T-cell (primary cell): ENCODE data around the gene KIR2DL4. TPM values are rescaled to one million over a fixed set of nuclear protein-coding genes. Genes with fewer than 3 reads are reported as not detected.

Source experiments
- ATAC-seq, 4 experiments: fragments of 200-7000 bp in 3 of 4; fragments of 150-1000 bp in 1 of 4; cut with Tn5 transposase; replicated peaks in 1 of 4; 1 replicate in 3 of 4; 2 replicates in 1 of 4; pipeline ENCODE4 v1.10.0; 2021; ENCODE audit warnings: moderate library complexity in 3 of 4, mild to moderate bottlenecking in 2 of 4, moderate number of reproducible peaks in 1 of 4
- CTCF ChIA-PET, 2 donors: fragments of 300-600 bp; sonication (Branson Sonifier 250); formaldehyde crosslinking; loops; one replicate each; lab custom pipeline; 2022; ENCODE audit warnings: antibody characterized with exemption in 2 of 2; lab: Charles Lee
- POLR2A ChIA-PET, 2 donors: fragments of 300-600 bp; sonication (Branson Sonifier 250); formaldehyde crosslinking; loops; one replicate each; lab custom pipeline; 2022; ENCODE audit warnings: antibody characterized with exemption in 2 of 2; lab: Charles Lee
- DNase-seq, 35 experiments: peaks; one replicate each; pipeline versions ENCODE4 v3.0.0 to v3.0.0-alpha.2; 2013 to 2023
- H3K27ac ChIP-seq: one replicate; pipeline ENCODE4 v1.5.1; 2013; ENCODE audit warnings: low read length
- H3K27me3 ChIP-seq, 2 experiments: replicated peaks in 1 of 2; 1 replicate in 1 of 2; 2 replicates in 1 of 2; pipeline versions ENCODE4 v1.6.1 to v1.7.0; 2013; ENCODE audit warnings: low read length in 1 of 2, mixed read lengths in 1 of 2; ENCODE audit not compliant: control insufficient read depth in 2 of 2, insufficient read depth in 2 of 2; ENCODE audit errors: extremely low read depth in 1 of 2
- H3K36me3 ChIP-seq, 2 donors: 1 replicate in 1 of 2; 2 replicates in 1 of 2; pipeline versions ENCODE4 v1.6.1 to v1.7.0; 2013; ENCODE audit warnings: low read length in 1 of 2; ENCODE audit not compliant: control insufficient read depth in 2 of 2, insufficient read depth in 1 of 2; ENCODE audit errors: extremely low read depth in 1 of 2
- H3K4me1 ChIP-seq, 2 experiments: 1 replicate in 1 of 2; 2 replicates in 1 of 2; pipeline versions ENCODE4 v1.6.1 to v1.7.0; 2013; ENCODE audit warnings: low read length in 2 of 2, mixed read lengths in 1 of 2; ENCODE audit not compliant: insufficient read depth in 2 of 2, control insufficient read depth in 1 of 2; ENCODE audit errors: extremely low read depth in 1 of 2
- H3K4me3 ChIP-seq, 2 donors: 1 replicate in 1 of 2; 2 replicates in 1 of 2; pipeline versions ENCODE4 v1.5.1 to v1.7.0; 2013; ENCODE audit warnings: mild to moderate bottlenecking in 2 of 2, low read length in 1 of 2, moderate library complexity in 1 of 2; ENCODE audit not compliant: control insufficient read depth in 1 of 2; ENCODE audit errors: extremely low read depth in 1 of 2
- H3K9me3 ChIP-seq: 2 replicates; pipeline ENCODE4 v1.7.0; 2013
- H3K27ac Mint-ChIP-seq, 2 donors: one replicate each; pipeline ENCODE4 v1.8.0; 2020 to 2021; ENCODE audit warnings: mild to moderate bottlenecking in 2 of 2, mixed read lengths in 2 of 2
- H3K27me3 Mint-ChIP-seq, 2 donors: one replicate each; pipeline ENCODE4 v1.8.0; 2021 to 2022; ENCODE audit warnings: mixed read lengths in 2 of 2
- H3K36me3 Mint-ChIP-seq: one replicate; pipeline ENCODE4 v1.8.0; 2021; ENCODE audit warnings: mixed read lengths
- H3K4me1 Mint-ChIP-seq, 3 donors: one replicate each; pipeline ENCODE4 v1.8.0; 2020 to 2022; ENCODE audit warnings: mixed read lengths in 3 of 3, mild to moderate bottlenecking in 1 of 3
- H3K4me3 Mint-ChIP-seq, 3 donors: one replicate each; pipeline ENCODE4 v1.8.0; 2020 to 2022; ENCODE audit warnings: mild to moderate bottlenecking in 3 of 3, mixed read lengths in 3 of 3, moderate library complexity in 3 of 3
- H3K9me3 Mint-ChIP-seq, 3 donors: one replicate each; pipeline ENCODE4 v1.8.0; 2020 to 2022; ENCODE audit warnings: mixed read lengths in 3 of 3
- WGBS: methylation state at CpG from one replicate; pipeline ENCODE4 v1.1.5; 2013; ENCODE audit warnings: missing lambda C conversion rate; ENCODE audit not compliant: insufficient coverage; 5-methylcytosine and 5-hydroxymethylcytosine counted together
- total RNA-seq, 35 experiments: library from RNA in 6 of 35; stranded (reverse) in 6 of 35; fragments of 120-200 nt in 1 of 35; gene quantifications; one replicate each; pipeline versions ENCODE4 v1.2.1 to v1.2.4 and lab custom pipeline; 2013 to 2026

Gene KIR2DL4
- total RNA-seq, 5 donors from 2014 or later (not counting 1 experiment from before 2014, with no cell fraction given): 0.20 to 0.25 TPM; not detected in 3

DNA sequence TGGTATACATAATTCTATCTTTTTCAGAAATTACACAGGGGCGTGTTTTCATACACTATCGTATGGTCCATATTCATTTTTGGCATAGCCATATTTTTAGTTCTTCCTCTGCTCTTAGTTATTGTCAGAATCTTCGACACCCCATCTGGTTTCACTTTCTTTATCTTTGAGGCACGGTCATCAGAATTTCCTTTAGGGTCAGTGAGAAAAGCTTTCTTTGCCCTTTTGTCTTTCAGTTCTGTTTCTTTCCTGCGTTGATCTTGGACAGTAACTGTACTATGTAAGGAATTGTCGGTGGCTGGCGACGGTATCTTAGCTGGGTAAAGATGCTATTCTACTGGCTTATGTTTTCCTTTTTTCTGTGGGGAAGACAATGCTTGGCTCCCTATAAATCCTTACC lies 10.6 kb upstream of the KIR2DL4 start:
- peak overlapping the region; percentile 21 to 38 for H3K4me3 ChIP-seq
- H3K27me3 ChIP-seq: peaks cover 0 to 6% of the 10 kb centered on the region in 2 experiments
- CTCF ChIA-PET: no interaction called here
- ATAC-seq: no peak
- 53% methylated on average over 3 of the region's 8 CpGs for WGBS
- peak overlapping the region; percentile 6 to 53 for H3K27ac Mint-ChIP-seq
- H3K36me3 ChIP-seq: no peaks in the 10 kb centered on the region
- POLR2A ChIA-PET: no interaction called here
- no peaks in the 10 kb centered on the region for H3K9me3 Mint-ChIP-seq
- DNase-seq: peak in 1 of 35 experiments; percentile 18
- H3K27me3 Mint-ChIP-seq: peaks cover 20 to 21% of the 10 kb centered on the region in 2 donors
- H3K36me3 Mint-ChIP-seq: no peaks in the 10 kb centered on the region
- peak overlapping the region; percentile 36 for H3K27ac ChIP-seq
- peak overlapping the region; percentile 71 to 78 (median 77) for H3K4me3 Mint-ChIP-seq
- no peaks in the 10 kb centered on the region for H3K4me1 ChIP-seq
- H3K9me3 ChIP-seq: no peaks in the 10 kb centered on the region
- peaks cover 11 to 20% (median 18%) of the 10 kb centered on the region in 3 donors for H3K4me1 Mint-ChIP-seq

DNA sequence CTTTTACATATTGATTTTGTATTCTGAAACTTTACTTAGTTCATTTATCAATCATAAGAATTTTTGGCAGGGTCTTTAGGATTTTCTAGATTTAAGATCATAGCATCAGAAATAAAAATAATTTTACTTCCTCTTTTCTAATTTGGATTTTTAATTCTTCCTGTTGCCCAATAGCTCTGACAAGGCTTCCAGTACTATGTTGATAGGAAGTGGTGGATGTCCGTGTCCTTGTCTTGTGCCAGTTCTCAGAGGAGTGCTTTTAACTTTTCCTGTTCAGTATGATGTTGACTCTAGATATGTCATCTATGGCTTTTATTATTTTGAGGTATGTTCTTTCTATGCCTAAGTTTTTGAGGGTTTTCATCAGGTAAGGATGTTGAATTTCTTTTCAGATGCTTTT lies 7.7 kb upstream of the KIR2DL4 start:
- Histone ChIP-seq H3K27me3 (peaks cover 0 to 6% of the 10 kb centered on the region in 2 experiments), H3K27ac (no peak overlapping the region), H3K4me3 (no peak overlapping the region), H3K36me3 (no peaks in the 10 kb centered on the region), H3K9me3 (no peaks in the 10 kb centered on the region), H3K4me1 (no peaks in the 10 kb centered on the region)
- ATAC-seq (no peak), DNase-seq (no peak)
- Mint-ChIP-seq H3K36me3 (no peaks in the 10 kb centered on the region), H3K4me3 (no peak overlapping the region), H3K4me1 (peaks cover 11 to 20% (median 18%) of the 10 kb centered on the region in 3 donors), H3K9me3 (peaks cover 0 to 5% (median 5%) of the 10 kb centered on the region in 3 donors), H3K27ac (no peak overlapping the region), H3K27me3 (peaks cover 26 to 28% of the 10 kb centered on the region in 2 donors)
- CTCF ChIA-PET: no interaction called here
- WGBS: no CpG with 5 or more reads among the region's 1 CpG
- POLR2A ChIA-PET: no interaction called here

DNA sequence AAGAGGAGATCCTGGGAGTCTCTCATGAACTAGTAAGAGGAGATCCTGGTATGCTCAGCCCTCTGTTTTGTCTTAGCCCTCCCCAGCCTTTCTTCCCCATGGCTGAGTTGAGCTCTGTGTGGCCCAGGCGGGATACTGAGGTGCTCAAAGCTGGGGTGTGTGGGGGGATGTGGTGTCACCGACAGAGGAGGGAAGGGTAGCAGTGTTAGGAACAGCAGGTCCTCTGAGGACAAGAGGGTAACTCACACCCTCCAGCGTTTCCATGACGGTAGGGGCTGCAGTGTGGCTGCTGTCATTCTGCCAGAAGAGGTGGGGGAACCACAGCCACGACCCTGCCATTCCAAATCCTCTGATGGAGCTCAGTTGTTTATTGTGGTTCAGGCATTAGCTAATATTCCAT lies 691 bp downstream of the KIR2DL4 start:
- H3K27ac Mint-ChIP-seq: no peak overlapping the region
- POLR2A ChIA-PET: no interaction called here
- no peaks in the 10 kb centered on the region for H3K4me1 ChIP-seq
- H3K4me3 Mint-ChIP-seq: no peak overlapping the region
- 66% methylated on average over 2 of the region's 5 CpGs for WGBS
- H3K4me3 ChIP-seq: no peak overlapping the region
- H3K36me3 ChIP-seq: no peaks in the 10 kb centered on the region
- peaks cover 14 to 27% of the 10 kb centered on the region in 2 donors for H3K27me3 Mint-ChIP-seq
- H3K27me3 ChIP-seq: peaks cover 0 to 12% of the 10 kb centered on the region in 2 experiments
- H3K27ac ChIP-seq: no peak overlapping the region
- no peaks in the 10 kb centered on the region for H3K4me1 Mint-ChIP-seq
- DNase-seq (peak in 1 of 35 experiments; percentile 7), ATAC-seq (no peak)
- H3K36me3 Mint-ChIP-seq: no peaks in the 10 kb centered on the region
- CTCF ChIA-PET: no interaction called here
- H3K9me3 Mint-ChIP-seq: peaks cover 3 to 5% (median 5%) of the 10 kb centered on the region in 3 donors
- H3K9me3 ChIP-seq: no peaks in the 10 kb centered on the region

DNA sequence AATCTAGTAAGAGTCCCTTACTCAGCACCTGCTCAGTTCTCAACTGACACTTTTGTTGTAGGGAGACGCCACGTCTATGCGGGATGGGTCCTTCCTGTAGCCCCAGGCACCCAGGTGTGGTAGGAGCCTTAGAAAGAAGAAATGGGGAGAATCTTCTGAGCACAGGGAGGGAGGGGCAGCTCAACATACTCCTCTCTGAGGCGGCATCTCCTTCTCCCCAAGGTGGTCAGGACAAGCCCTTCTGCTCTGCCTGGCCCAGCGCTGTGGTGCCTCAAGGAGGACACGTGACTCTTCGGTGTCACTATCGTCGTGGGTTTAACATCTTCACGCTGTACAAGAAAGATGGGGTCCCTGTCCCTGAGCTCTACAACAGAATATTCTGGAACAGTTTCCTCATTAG lies 1.2 kb downstream of the KIR2DL4 start:
- no peak overlapping the region for H3K27ac ChIP-seq
- 89% methylated on average over 7 of the region's 10 CpGs for WGBS

DNA sequence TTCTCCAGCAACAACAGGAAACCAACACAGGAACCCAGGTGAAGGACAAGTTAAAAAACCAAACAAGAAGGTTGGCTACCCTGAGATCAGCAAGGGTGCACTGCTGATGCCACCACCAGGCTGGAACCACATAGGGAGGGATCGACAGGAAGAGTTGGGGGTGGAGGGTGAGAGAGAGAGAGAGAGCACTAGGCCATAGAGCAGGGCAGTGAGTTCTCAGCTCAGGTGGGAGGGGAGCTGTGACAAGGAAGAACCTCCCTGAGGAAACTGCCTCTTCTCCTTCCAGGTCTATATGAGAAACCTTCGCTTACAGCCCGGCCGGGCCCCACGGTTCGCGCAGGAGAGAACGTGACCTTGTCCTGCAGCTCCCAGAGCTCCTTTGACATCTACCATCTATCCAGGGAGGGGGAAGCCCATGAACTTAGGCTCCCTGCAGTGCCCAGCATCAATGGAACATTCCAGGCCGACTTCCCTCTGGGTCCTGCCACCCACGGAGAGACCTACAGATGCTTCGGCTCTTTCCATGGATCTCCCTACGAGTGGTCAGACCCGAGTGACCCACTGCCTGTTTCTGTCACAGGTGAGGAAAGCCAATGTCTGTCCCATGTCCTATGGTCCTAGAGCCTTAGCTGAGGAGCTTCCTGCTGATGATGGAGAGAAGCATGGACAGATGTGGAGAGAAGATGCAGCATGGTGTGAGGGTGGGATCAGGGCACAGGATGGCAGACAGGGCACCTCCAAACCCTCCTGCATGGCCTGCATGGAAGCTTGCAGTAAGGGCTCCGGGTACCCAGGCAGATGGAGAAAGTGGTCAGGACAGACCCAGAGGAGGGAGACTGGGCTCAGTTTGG lies 2.5 kb downstream of the KIR2DL4 start:
- H3K36me3 Mint-ChIP-seq: no peaks in the 10 kb centered on the region
- no peak for ATAC-seq

More for the DNA sequence above, 1.2 kb downstream of the KIR2DL4 start:
- H3K36me3 ChIP-seq: no peaks in the 10 kb centered on the region
- H3K4me3 ChIP-seq: no peak overlapping the region
- DNase-seq (no peak), ATAC-seq (no peak)
- Mint-ChIP-seq H3K4me3 (no peak overlapping the region), H3K36me3 (no peaks in the 10 kb centered on the region), H3K4me1 (no peaks in the 10 kb centered on the region), H3K9me3 (peaks cover under 1 to 3% (median under 1%) of the 10 kb centered on the region in 3 donors), H3K27me3 (peaks cover 12 to 22% of the 10 kb centered on the region in 2 donors), H3K27ac (no peak overlapping the region)
- POLR2A ChIA-PET: no interaction called here
- peaks cover 0 to 12% of the 10 kb centered on the region in 2 experiments for H3K27me3 ChIP-seq
- H3K9me3 ChIP-seq: no peaks in the 10 kb centered on the region
- CTCF ChIA-PET: no interaction called here
- H3K4me1 ChIP-seq: no peaks in the 10 kb centered on the region

DNA sequence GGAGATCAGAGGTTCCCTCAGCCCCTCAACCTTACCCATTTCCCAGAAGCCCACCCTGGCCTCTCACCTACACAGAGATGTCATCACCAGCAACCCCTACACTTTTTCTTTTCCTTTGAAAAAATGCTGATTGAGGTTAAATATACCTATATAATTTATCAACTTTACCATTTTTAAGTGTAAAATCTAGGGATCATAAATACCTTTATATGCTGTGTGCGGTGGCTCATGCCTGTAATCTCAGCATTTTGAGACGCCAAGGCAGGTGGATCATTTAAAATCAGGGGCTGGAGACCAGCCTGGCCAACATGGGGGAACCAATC lies 3.1 kb downstream of the KIR2DL4 start:
- peaks cover 0 to 12% of the 10 kb centered on the region in 2 experiments for H3K27me3 ChIP-seq
- no peak overlapping the region for H3K27ac ChIP-seq
- no peaks in the 10 kb centered on the region for H3K36me3 ChIP-seq
- 43% methylated on average over 1 of the region's 2 CpGs for WGBS
- Mint-ChIP-seq H3K9me3 (peaks cover 0 to 3% (median 2%) of the 10 kb centered on the region in 3 donors), H3K27me3 (peaks cover 20 to 24% of the 10 kb centered on the region in 2 donors), H3K36me3 (no peaks in the 10 kb centered on the region), H3K27ac (no peak overlapping the region), H3K4me1 (no peaks in the 10 kb centered on the region), H3K4me3 (no peak overlapping the region)
- no peak for ATAC-seq
- no peaks in the 10 kb centered on the region for H3K9me3 ChIP-seq
- POLR2A ChIA-PET: no interaction called here
- H3K4me1 ChIP-seq: no peaks in the 10 kb centered on the region
- DNase-seq: no peak
- H3K4me3 ChIP-seq: no peak overlapping the region
- CTCF ChIA-PET: no interaction called here

More for the DNA sequence above, 2.5 kb downstream of the KIR2DL4 start:
- H3K27me3 Mint-ChIP-seq: peaks cover 20 to 24% of the 10 kb centered on the region in 2 donors
- no peaks in the 10 kb centered on the region for H3K4me1 ChIP-seq
- no peak overlapping the region for H3K4me3 ChIP-seq
- H3K27ac Mint-ChIP-seq: no peak overlapping the region
- peaks cover 0 to 12% of the 10 kb centered on the region in 2 experiments for H3K27me3 ChIP-seq
- no peaks in the 10 kb centered on the region for H3K9me3 ChIP-seq
- H3K4me1 Mint-ChIP-seq: no peaks in the 10 kb centered on the region
- H3K36me3 ChIP-seq: no peaks in the 10 kb centered on the region
- POLR2A ChIA-PET: no interaction called here
- no peak for DNase-seq
- CTCF ChIA-PET: no interaction called here
- H3K9me3 Mint-ChIP-seq: peaks cover 0 to 3% (median 0%) of the 10 kb centered on the region in 3 donors
- no peak overlapping the region for H3K27ac ChIP-seq
- H3K4me3 Mint-ChIP-seq: no peak overlapping the region
- 83% methylated on average over 12 of the region's 14 CpGs for WGBS
